GM13977 (cell line): ENCODE results near the gene SNX10.

Experiments used
- DNase-seq: peaks from one replicate; pipeline ENCODE4 v3.0.0; 2012; ENCODE audit warnings: low spot score
- CTCF ChIP-seq: IDR thresholded peaks from 2 replicates; pipeline ENCODE4 v1.5.1; 2012; ENCODE audit warnings: mild to moderate bottlenecking, control low read depth; ENCODE audit not compliant: insufficient read depth; ENCODE audit errors: extremely low read depth, missing control alignments
- in situ Hi-C: fragments of 300-500 bp; cut with MboI; formaldehyde crosslinking; loops from one replicate; pipeline ENCODE4 v1.12.0; 2022; ENCODE audit warnings: low sequenced_read_pairs, low pct_unique_long_range_greater_than_20kb, mixed read lengths, inconsistent platforms; ENCODE audit not compliant: unreplicated experiment

SNX10 gene

GRCh38 chr7:26295586-26295985 lies 3.9 kb downstream of the SNX10 start:
- TF ChIP-seq CTCF: no peak
- in situ Hi-C loops: no loop called here
- no peak for DNase-seq

- TF ChIP-seq CTCF: no peak
- no peak for DNase-seq
- in situ Hi-C loops: no loop called here
Observed at GRCh38 chr7:26298472-26299058, 6.9 kb downstream of the SNX10 start.

GRCh38 chr7:26305090-26305868 lies 13.6 kb downstream of the SNX10 start:
- in situ Hi-C loops: no loop called here
- TF ChIP-seq CTCF: no peak
- DNase-seq: no peak

GRCh38 chr7:26305869-26306665 lies 14.4 kb downstream of the SNX10 start:
- TF ChIP-seq CTCF: no peak
- no peak for DNase-seq
- in situ Hi-C loops: no loop called here

GRCh38 chr7:26306790-26307189 lies 15.1 kb downstream of the SNX10 start:
- DNase-seq: no peak
- in situ Hi-C loops: no loop called here
- no peak for TF ChIP-seq CTCF

GRCh38 chr7:26307226-26307625 lies 15.6 kb downstream of the SNX10 start:
- DNase-seq: no peak
- no peak for TF ChIP-seq CTCF
- in situ Hi-C loops: no loop called here
